ENCODE measurements around the gene SKI. TPM values are rescaled to one million over a fixed set of nuclear protein-coding genes. Genes with fewer than 3 reads are reported as not detected.

SKI gene
- total and polyA plus RNA-seq, 9 of the 15 experiments (the other 6 are each of a cell fraction or from before 2014, with no cell fraction given): 0.10 to 60.5 (median 4.6) TPM

DNA sequence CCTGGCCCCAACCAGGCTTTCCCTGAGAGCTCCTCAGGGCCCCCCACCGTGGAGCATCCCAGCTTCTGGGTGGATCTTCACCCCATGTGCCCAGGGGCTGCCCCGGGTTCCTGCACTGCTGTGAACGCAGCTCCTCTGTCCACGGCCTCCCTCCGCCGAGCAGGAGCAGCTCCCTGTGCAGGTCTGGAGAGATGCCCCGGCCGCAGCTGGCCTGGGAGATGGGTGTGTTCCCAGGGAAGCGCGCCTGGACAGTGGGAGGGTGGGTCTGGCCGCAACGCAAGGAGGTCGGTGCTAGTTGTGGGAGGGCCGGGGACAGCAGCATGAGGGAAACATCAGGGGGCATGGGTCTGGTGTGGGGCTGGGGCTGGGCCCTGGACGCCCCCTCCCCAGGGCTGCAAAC lies 91.9 kb downstream of the SKI start:
- no peak for FAIRE-seq
- Histone ChIP-seq H2AFZ (ENCODE audit: low read depth, low read length) (no peak overlapping the region), H3K9ac (ENCODE audit: insufficient read depth in 1 of 2, low read depth in 2 of 2, low read length in 2 of 2) (no peak overlapping the region), H3K36me3 (ENCODE audit: control insufficient read depth, insufficient read depth, low read length) (no peaks in the 10 kb centered on the region), H3K27me3 (ENCODE audit: control insufficient read depth in 2 of 2, insufficient read depth in 2 of 2, low read length in 2 of 2) (peaks cover 60 to 75% of the 10 kb centered on the region in 2 experiments), H4K20me1 (replicated peaks; ENCODE audit: control insufficient read depth, insufficient read depth, low read length) (0 out of 2 replicates have a peak, but pooled peaks cover 5% of the 10 kb centered on the region), H3K9me3 (replicated peaks; ENCODE audit: control insufficient read depth, insufficient read depth, low read depth, low read length) (no peaks in the 10 kb centered on the region), H3K27ac (ENCODE audit: extremely low read depth, low read depth, low read length) (no peak overlapping the region), H3K4me1 (replicated peaks in 1 of 2; ENCODE audit: control insufficient read depth in 2 of 2, insufficient read depth in 2 of 2, low read length in 2 of 2) (peaks cover 5 to 83% of the 10 kb centered on the region in 2 experiments; a peak in 4 of 5 replicates), H3K4me3 (no peak overlapping the region), H3K79me2 (ENCODE audit: control insufficient read depth, insufficient read depth, low read length) (no peaks in the 10 kb centered on the region), H3K9me1 (ENCODE audit: control insufficient read depth, insufficient read depth, low read length) (no peaks in the 10 kb centered on the region), H3K4me2 (ENCODE audit: insufficient read depth, low read length) (no peak overlapping the region)
- in situ Hi-C loops (cut with MboI) (no loop called here), intact Hi-C loops (cut with micrococcal nuclease) (no loop called here)
- ChIA-PET POLR2A (interaction anchor here (0.8 to 1.6 kb wide), 2 partner anchors 21 to 89 kb away, joined by 3 read pairs; no protein-coding TSS in a partner anchor), CTCF (ENCODE audit: low intra/inter-chr PET ratio) (no interaction called here)
- BruUV-seq (replicated peaks): no TSS peak
- no peak for TF ChIP-seq SREBF1 (IDR thresholded peaks at IDR 0.05; ENCODE audit: borderline replicate concordance, low read depth, low read length)
- no peak for TF ChIP-seq SETDB1 (IDR thresholded peaks at IDR 0.05; ENCODE audit: low read length)
- TF ChIP-seq ZNF586 (CRISPR knock-in tag; conservative IDR thresholded peaks at IDR 0.05): no peak
- no peak for TF ChIP-seq GTF2F1 (IDR thresholded peaks at IDR 0.05; ENCODE audit: low read depth, low read length)
- no peak for TF ChIP-seq FOXM1 (IDR thresholded peaks at IDR 0.05; ENCODE audit: low read depth)
- TF ChIP-seq FOXM1 (CRISPR knock-in tag; IDR thresholded peaks at IDR 0.05; ENCODE audit: low read depth): no peak
- TF ChIP-seq, protein P1, sequence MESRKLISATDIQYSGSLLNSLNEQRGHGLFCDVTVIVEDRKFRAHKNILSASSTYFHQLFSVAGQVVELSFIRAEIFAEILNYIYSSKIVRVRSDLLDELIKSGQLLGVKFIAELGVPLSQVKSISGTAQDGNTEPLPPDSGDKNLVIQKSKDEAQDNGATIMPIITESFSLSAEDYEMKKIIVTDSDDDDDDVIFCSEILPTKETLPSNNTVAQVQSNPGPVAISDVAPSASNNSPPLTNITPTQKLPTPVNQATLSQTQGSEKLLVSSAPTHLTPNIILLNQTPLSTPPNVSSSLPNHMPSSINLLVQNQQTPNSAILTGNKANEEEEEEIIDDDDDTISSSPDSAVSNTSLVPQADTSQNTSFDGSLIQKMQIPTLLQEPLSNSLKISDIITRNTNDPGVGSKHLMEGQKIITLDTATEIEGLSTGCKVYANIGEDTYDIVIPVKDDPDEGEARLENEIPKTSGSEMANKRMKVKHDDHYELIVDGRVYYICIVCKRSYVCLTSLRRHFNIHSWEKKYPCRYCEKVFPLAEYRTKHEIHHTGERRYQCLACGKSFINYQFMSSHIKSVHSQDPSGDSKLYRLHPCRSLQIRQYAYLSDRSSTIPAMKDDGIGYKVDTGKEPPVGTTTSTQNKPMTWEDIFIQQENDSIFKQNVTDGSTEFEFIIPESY (CRISPR knock-in tag; IDR thresholded peaks at IDR 0.05): no peak
- no peak for TF ChIP-seq POLR2G (IDR thresholded peaks at IDR 0.05; ENCODE audit: low read depth, low read length)
- no peak for TF ChIP-seq ZNF354B (CRISPR knock-in tag; IDR thresholded peaks at IDR 0.05)
- no peak for TF ChIP-seq PRMT5 (CRISPR knock-in tag; IDR thresholded peaks at IDR 0.05)
- no peak for TF ChIP-seq ZNF551 (CRISPR knock-in tag; IDR thresholded peaks at IDR 0.05)
- no peak for TF ChIP-seq ZFX (CRISPR knock-in tag; IDR thresholded peaks at IDR 0.05)
- TF ChIP-seq ZNF134 (CRISPR knock-in tag; conservative IDR thresholded peaks at IDR 0.05): no peak
- no peak for TF ChIP-seq FOSL1 (tag; conservative IDR thresholded peaks at IDR 0.05)
- no peak for TF ChIP-seq NCOR1 (IDR thresholded peaks at IDR 0.05)
- TF ChIP-seq, protein P2, sequence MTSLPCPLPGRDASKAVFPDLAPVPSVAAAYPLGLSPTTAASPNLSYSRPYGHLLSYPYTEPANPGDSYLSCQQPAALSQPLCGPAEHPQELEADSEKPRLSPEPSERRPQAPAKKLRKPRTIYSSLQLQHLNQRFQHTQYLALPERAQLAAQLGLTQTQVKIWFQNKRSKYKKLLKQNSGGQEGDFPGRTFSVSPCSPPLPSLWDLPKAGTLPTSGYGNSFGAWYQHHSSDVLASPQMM (CRISPR knock-in tag; IDR thresholded peaks at IDR 0.05): no peak
- TF ChIP-seq L3MBTL2 (IDR thresholded peaks at IDR 0.05): no peak
- no peak for TF ChIP-seq ZNF212 (CRISPR knock-in tag; IDR thresholded peaks at IDR 0.05)
- no peak for TF ChIP-seq SMAD1 (IDR thresholded peaks at IDR 0.05; ENCODE audit: low read depth, low read length, partially characterized antibody)
- no peak for TF ChIP-seq NFE2L1 (tag; IDR thresholded peaks at IDR 0.05; ENCODE audit: borderline replicate concordance, low read depth)
- no peak for DNase-seq (ENCODE audit: extremely low read depth in 1 of 4, low spot score in 3 of 4)
- whole genome bisulfite sequencing (ENCODE audit: insufficient coverage, low coverage, missing lambda C conversion rate): 5% methylated on average over 15 of the region's 15 CpGs
- no peak for ATAC-seq

All from K562 (cell line).